ENCODE results near the gene MYCBP. TPM values are rescaled to one million over a fixed set of nuclear protein-coding genes. Genes with fewer than 3 reads are reported as not detected.

Gene MYCBP
- total and polyA plus RNA-seq, 2 of the 8 experiments (the other 6 are each of a cell fraction or from before 2014, with no cell fraction given): 22.4 to 38.2 TPM

DNA sequence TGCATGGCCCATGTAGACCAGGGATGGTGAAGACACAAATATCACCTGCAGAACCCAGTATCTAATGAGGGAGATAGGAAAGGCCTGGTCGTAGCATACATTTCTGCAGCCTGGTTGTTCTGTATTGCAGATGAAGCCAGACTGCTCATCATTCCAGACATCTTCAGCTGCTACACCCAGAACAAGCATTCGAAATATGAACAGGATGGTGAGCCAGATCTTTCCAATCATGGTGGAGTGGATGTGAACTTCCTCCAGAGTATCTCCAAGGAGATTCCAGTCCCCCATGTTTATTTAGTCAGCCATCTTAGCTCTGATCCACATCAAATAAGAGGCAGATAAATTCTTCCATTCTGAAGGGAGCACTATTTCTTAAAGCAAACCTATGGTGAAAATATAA is 2.7 kb upstream of the MYCBP start (continued):
- TF ChIP-seq, protein P1, sequence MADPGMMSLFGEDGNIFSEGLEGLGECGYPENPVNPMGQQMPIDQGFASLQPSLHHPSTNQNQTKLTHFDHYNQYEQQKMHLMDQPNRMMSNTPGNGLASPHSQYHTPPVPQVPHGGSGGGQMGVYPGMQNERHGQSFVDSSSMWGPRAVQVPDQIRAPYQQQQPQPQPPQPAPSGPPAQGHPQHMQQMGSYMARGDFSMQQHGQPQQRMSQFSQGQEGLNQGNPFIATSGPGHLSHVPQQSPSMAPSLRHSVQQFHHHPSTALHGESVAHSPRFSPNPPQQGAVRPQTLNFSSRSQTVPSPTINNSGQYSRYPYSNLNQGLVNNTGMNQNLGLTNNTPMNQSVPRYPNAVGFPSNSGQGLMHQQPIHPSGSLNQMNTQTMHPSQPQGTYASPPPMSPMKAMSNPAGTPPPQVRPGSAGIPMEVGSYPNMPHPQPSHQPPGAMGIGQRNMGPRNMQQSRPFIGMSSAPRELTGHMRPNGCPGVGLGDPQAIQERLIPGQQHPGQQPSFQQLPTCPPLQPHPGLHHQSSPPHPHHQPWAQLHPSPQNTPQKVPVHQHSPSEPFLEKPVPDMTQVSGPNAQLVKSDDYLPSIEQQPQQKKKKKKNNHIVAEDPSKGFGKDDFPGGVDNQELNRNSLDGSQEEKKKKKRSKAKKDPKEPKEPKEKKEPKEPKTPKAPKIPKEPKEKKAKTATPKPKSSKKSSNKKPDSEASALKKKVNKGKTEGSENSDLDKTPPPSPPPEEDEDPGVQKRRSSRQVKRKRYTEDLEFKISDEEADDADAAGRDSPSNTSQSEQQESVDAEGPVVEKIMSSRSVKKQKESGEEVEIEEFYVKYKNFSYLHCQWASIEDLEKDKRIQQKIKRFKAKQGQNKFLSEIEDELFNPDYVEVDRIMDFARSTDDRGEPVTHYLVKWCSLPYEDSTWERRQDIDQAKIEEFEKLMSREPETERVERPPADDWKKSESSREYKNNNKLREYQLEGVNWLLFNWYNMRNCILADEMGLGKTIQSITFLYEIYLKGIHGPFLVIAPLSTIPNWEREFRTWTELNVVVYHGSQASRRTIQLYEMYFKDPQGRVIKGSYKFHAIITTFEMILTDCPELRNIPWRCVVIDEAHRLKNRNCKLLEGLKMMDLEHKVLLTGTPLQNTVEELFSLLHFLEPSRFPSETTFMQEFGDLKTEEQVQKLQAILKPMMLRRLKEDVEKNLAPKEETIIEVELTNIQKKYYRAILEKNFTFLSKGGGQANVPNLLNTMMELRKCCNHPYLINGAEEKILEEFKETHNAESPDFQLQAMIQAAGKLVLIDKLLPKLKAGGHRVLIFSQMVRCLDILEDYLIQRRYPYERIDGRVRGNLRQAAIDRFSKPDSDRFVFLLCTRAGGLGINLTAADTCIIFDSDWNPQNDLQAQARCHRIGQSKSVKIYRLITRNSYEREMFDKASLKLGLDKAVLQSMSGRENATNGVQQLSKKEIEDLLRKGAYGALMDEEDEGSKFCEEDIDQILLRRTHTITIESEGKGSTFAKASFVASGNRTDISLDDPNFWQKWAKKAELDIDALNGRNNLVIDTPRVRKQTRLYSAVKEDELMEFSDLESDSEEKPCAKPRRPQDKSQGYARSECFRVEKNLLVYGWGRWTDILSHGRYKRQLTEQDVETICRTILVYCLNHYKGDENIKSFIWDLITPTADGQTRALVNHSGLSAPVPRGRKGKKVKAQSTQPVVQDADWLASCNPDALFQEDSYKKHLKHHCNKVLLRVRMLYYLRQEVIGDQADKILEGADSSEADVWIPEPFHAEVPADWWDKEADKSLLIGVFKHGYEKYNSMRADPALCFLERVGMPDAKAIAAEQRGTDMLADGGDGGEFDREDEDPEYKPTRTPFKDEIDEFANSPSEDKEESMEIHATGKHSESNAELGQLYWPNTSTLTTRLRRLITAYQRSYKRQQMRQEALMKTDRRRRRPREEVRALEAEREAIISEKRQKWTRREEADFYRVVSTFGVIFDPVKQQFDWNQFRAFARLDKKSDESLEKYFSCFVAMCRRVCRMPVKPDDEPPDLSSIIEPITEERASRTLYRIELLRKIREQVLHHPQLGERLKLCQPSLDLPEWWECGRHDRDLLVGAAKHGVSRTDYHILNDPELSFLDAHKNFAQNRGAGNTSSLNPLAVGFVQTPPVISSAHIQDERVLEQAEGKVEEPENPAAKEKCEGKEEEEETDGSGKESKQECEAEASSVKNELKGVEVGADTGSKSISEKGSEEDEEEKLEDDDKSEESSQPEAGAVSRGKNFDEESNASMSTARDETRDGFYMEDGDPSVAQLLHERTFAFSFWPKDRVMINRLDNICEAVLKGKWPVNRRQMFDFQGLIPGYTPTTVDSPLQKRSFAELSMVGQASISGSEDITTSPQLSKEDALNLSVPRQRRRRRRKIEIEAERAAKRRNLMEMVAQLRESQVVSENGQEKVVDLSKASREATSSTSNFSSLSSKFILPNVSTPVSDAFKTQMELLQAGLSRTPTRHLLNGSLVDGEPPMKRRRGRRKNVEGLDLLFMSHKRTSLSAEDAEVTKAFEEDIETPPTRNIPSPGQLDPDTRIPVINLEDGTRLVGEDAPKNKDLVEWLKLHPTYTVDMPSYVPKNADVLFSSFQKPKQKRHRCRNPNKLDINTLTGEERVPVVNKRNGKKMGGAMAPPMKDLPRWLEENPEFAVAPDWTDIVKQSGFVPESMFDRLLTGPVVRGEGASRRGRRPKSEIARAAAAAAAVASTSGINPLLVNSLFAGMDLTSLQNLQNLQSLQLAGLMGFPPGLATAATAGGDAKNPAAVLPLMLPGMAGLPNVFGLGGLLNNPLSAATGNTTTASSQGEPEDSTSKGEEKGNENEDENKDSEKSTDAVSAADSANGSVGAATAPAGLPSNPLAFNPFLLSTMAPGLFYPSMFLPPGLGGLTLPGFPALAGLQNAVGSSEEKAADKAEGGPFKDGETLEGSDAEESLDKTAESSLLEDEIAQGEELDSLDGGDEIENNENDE (IDR thresholded peaks at IDR 0.05; ENCODE audit: insufficient replicate concordance, low read length): no peak
- TF ChIP-seq TCF12 (IDR thresholded peaks at IDR 0.05; ENCODE audit: low read depth, low read length) (no peak), PHF8 (conservative IDR thresholded peaks at IDR 0.05; ENCODE audit: low read depth, low read length) (no peak), SP1 (IDR thresholded peaks at IDR 0.05; ENCODE audit: low read depth, low read length) (no peak), RBBP5 (IDR thresholded peaks at IDR 0.05; ENCODE audit: borderline replicate concordance, low read depth, low read length) (no peak), HDAC6 (IDR thresholded peaks at IDR 0.05; ENCODE audit: low read depth, low read length) (no peak), CBX5 (IDR thresholded peaks at IDR 0.05; ENCODE audit: low read depth, low read length) (no peak), SRF (IDR thresholded peaks at IDR 0.05; ENCODE audit: low read depth, low read length) (no peak), POLR2AphosphoS5 (IDR thresholded peaks at IDR 0.05; ENCODE audit: low read depth, low read length) (no peak)
